T-helper 22 cell (primary cell): ENCODE results near the gene TNIP1.

ENCODE experiments used
- DNase-seq: peaks from one replicate; pipeline ENCODE4 v3.0.0-alpha.2; 2020; ENCODE audit warnings: low read depth

The TNIP1 gene

GRCh38 chr5:151001436-151001835, 79.4 kb downstream of the TNIP1 start:
- DNase-seq = no peak

GRCh38 chr5:150999704-151000442, 81.0 kb downstream of the TNIP1 start:
- DNase-seq = no peak

GRCh38 chr5:150993826-150994412, 86.9 kb downstream of the TNIP1 start:
- no peak for DNase-seq

- DNase-seq = no peak
Measured at GRCh38 chr5:150993422-150993821, 87.4 kb downstream of the TNIP1 start.

- DNase-seq = no peak
Measured at GRCh38 chr5:150992705-150993104, 88.1 kb downstream of the TNIP1 start.

GRCh38 chr5:150989695-150990094, 91.1 kb downstream of the TNIP1 start:
- no peak for DNase-seq

GRCh38 chr5:150987746-150988145, 93.1 kb downstream of the TNIP1 start:
- DNase-seq = no peak
